GM19467 (cell line): Measurements from ENCODE around the gene DCDC2B.
"Not testable (repeated sequence)": the region's sequence is repeated elsewhere in the genome, so short reads cannot be mapped to it uniquely, and the experiment has no call there.

Experiments
- ATAC-seq: cut with Tn5 transposase; IDR thresholded peaks from one replicate; pipeline ENCODE4 v1.9.1; 2021; ENCODE audit warnings: mild to moderate bottlenecking, moderate library complexity; ENCODE audit not compliant: unreplicated experiment

The DCDC2B gene

DNA sequence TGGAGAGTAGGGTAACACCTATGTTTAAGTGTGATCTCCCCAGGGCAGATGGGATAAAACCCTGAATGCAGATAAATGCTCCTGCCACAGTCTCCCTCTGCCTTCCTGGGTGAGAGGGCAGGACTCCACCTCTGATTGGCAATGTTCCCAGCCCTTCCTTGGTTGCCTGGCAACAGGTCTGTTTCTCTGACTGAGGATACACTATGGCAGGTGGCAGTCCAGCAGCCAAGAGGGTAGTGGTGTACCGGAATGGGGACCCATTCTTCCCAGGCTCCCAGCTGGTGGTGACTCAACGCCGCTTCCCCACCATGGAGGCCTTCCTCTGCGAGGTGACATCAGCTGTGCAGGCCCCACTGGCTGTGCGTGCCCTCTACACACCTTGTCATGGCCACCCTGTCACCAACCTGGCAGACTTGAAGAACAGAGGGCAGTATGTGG lies at the start of gene DCDC2B:
TSS of gene DCDC2B (plus strand) at position 199 of the 438 bp plus-strand sequence. CDS start at position 204, 5 bp downstream.
- ATAC-seq: no peak

DNA sequence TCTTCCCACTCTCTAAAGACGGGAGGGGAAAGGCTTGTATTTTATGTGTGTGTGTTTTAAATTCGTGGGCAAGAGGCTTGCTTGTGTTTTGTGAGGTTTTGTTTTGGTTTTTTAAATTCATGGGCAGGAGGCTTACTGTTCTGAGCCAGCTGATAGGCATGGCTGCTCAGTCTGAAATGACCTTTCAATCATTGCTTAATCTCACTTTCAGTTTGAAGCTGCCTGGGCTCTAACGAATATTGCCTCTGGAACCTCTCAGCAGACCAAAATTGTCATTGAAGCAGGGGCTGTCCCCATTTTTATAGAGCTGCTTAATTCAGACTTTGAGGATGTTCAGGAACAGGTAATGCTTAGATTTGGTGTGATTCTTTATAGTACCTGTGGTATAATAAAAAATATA lies 49.7 kb upstream of the DCDC2B start:
- ATAC-seq: no peak

DNA sequence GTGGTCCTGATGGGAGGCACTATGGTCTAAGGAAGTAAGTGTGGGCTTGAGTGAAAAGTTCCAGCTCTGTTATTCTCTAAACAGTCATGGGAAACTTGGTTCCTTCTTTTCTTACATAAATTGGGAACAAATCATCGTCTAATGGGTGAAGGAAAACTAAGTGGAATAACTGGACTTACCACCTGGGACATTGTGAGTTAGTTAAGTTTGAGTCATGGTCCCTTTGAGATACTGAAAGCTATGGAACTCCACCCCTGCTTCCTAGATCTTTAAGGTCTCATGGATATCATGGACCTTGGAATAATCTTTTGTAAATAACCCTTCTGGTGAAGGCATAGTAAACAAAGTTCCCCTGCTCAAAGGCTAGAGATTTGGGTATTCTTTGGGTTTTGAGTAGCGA lies 45.5 kb upstream of the DCDC2B start:
- no peak for ATAC-seq

DNA sequence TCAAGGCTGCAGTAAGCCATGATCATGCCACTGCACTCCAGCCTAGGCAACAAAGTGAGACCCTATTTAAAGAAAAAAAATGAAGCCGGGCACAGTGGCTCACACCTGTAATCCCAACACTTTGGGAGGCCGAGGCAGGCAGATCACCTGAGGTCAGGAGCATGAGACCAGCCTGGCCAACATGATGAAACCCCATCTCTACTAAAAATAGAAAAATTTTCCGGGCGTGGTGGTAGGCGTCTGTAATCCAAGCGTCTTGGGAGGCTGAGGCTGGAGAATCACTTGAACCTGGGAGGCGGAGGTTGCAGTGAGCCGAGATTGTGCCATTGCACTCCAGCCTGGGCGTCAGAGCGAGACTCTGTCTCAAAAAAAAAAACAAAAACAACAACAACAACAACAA lies 43.3 kb upstream of the DCDC2B start:
- ATAC-seq: not testable (repeated sequence)

DNA sequence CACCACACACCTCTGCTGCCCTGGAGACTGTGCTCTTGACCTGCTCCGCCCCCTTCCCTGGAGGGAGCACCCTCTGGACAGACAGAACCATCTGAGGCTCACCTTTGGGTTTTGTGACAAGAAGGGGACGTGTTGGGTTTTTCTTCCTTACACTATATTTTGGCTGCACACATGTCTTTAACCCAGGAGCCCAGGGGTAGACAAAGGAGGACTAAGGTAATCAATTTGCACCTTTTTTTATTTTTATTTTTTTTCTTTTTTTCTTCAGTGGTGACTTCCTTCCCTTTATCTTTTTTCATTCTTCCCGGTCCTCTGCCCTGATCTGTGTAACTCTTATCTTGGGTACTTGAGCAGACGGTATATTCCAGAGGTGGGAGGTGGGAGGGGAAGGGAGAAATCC lies 37.9 kb upstream of the DCDC2B start:
- no peak for ATAC-seq

DNA sequence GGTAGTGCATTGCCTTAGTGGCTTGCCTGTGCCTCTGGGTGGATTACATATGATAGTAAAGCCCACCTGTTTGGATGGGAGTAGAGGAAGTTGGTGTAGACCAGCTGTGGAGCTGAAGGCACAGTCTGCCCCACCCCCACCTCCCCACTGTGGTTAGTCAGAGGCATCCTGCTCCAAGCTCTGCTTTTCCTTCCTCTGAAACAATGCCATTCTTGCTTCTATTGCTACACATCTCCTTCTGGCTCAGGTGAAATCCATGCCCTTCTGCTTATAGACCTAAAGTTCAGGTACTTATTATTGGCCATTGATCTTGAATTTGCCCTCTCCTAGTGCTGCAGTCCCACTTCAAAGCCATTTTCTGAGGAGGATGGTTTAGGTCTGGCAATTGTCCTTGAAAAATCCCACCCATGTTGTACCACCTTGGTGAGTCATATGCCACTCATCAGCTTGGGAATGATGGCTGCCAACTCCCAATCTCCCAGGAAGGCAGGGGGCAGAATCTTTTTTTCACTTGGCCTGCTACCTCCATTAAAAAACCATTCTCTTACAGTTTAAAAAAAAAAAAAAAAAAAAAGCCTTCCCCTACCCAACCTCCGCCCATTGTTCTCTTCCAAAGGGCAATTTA lies 36.2 kb upstream of the DCDC2B start:
- ATAC-seq: no peak

DNA sequence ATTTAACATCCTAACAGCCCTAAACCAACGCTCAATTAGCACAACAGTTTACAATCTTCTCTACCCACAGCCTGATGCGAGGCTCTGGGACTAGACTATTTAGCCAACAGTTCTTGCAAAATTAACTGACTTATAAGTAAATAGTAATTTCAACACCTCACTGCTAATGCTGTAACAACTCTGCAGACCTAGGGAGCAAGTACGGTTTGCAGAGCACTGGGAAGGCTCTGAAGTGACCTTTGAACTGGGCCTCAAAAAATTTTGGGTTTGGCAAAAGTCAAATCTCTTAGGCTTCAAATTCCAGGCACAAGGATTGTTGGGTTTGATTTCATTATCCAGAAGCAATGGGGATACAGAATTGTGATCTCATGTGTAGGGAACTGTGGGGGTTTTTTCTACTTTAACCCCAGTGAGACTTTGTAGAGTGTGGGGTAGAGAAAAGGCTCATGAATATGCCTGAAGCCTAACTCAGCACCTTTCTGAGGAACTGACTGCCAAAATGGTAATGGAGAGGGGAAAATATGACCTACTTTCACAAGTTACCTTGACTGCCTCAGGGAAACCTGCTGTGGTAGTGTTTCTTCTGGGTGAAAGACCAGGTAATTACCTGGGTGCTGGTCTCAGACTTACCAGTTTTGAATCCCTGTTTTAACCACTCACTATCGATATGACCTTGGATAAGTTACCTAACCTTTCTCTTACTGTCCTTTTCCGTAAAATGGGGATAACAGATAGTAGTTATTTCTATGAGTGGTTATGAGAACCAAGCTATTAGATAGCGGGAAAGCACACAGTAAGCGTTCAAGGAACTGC lies 30.3 kb upstream of the DCDC2B start:
- ATAC-seq: no peak

DNA sequence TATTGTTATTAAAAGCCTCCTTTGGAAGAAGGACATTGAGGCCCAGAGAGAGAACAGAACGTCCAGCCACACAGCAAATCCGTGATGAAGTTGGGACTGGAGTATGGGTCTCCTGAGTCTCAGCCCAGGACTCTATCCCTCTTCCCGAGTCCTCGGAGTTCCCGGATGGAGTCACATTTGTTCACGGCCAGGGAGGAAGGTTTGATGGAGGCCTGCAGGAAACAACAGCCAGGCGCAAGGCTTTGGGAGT lies 29.8 kb upstream of the DCDC2B start:
- ATAC-seq: no peak

DNA sequence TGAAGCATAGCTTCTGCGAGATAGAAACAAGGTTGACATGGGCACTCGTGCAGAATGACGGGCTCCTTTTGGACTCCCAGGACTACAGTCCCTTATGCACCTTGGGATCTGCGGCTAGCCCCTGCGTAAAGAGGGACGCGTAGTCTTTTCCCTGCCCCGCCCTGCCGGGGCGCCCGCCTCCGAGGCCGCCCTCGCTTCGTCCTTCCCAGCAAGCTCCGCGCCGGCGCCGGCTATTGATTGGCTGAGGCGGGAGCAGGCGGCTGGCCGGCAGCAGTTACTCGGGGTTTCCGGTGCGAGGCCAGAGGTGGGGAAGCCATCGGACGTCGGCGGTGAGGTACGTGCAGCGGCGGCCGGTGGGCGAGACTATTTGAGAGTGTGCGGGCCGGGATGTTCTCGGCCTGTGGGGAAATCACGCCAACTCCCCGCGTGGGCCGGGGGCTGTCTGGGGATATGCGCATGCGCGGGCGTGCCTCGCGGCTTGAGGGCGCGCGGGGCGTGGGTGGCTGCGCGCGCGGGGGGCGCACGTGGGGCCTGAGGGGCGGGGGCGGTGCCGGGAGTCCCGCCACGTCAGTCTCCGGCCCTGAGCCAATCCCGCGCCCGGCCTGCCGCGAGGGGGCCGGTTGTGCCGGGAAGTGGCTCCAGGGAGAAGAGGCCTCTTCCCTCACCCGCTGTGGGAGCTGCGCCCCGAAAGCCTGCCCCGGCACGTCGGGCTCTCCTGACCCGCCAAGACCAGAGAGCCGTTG lies 29.3 kb upstream of the DCDC2B start, which contains the start of gene TXLNA:
TSS of gene TXLNA (plus strand) at position 233 of the 743 bp plus-strand sequence. CDS start 671 bp downstream, outside the sequence.
- ATAC-seq: peak; percentile 75

DNA sequence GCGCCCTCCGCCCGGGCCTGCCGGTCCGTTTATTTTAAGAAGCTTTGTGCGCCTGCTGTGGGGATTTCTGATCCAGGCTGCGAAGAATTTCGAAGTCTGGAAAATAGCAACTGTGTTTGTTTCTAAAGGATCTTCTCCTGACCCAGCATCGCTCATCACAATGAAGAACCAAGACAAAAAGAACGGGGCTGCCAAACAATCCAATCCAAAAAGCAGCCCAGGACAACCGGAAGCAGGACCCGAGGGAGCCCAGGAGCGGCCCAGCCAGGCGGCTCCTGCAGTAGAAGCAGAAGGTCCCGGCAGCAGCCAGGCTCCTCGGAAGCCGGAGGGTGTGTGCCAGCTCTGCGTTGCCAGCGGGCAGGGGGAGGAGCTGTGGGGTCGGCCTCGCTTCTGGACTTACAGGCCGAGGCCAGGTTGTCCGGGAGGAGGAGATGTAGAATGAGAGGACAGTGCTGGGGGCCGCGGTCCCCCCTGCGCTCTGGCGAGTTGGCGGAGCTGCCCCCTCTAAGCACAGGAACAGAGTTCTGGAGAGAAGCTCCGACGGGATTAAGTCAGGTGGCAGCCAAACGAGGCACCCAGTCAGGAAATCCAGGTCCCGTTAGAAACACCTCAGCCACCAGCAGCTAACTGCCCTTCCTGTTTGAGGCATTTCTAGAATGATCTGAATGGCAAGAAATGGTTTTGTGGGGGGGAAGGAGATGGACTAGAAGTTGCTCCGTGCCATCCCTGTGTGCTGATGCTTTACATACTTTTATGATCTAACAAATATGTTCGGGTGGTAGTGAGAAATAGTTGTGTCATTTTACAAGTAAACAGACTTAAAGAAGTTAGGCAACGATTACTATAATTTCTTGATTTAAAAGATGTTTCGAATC lies 28.5 kb upstream of the DCDC2B start:
- ATAC-seq: no peak

DNA sequence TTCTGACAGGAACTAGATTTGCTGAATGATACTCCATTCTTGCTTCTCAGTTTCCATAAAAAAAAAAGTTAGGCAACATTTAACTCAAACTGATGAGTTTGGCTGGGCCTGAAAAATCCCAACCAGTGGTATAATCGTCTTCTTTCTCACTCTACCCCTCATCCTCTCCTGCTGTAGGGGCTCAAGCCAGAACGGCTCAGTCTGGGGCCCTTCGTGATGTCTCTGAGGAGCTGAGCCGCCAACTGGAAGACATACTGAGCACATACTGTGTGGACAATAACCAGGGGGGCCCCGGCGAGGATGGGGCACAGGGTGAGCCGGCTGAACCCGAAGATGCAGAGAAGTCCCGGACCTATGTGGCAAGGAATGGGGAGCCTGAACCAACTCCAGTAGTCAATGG lies 27.8 kb upstream of the DCDC2B start:
- ATAC-seq: no peak

DNA sequence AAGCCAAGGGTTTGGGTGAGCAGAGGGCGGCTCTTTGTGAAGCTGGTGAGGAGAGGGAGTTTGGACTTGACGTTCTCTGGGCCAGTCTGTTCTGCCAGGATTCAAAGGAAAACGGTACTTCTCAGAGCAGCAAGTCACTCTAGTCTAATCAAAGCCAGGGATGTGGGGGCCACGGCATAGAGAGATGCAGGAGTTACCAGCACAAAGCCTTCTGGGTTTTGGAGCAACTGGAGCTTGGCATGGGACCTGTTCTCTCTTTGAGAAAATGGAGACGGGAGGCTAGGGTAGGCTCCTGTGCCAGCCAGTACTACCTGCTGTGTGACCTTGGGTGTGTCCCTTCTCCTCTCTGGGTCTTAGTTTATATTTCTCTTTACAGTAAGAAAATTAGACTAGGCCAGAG lies 27.3 kb upstream of the DCDC2B start:
- ATAC-seq: no peak

DNA sequence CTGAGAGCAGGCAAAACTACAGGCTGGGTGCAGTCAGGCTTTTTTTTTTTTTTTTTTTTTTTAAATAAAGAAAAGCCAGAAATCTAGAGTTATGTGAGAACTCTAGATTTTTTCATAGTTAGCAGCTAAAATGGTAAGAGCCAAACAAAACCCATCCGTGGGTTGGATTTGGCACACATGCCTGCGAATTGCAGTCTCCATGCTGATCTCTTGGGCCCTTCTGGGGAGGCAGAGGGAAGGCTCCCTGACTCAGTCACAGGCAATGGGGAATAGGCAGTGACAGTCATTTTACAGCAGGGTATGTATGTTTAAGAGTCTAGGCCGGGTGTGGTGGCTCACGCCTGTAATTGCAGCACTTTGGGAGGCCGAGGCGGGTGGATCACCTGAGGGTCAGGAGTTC lies 26.8 kb upstream of the DCDC2B start:
- ATAC-seq: no peak

DNA sequence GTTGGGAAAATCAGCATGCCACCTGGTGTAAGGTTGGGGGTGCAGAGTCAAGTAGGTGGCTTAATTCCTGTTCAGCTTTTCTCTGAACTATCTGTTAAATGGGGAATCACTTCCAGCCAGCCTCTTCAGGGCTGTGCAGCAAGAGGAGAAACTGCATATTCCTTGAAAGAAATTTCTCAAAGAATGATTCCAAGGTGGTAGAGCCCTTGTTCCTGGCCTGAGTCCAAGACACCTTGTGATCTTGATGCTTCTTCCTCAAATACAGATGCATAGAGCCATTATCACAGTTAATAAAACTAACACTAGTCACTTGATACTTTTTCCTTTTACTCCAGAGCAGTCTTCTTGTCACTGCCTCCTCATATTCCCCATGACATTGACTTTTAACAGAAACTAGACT lies 24.2 kb upstream of the DCDC2B start:
- no peak for ATAC-seq

DNA sequence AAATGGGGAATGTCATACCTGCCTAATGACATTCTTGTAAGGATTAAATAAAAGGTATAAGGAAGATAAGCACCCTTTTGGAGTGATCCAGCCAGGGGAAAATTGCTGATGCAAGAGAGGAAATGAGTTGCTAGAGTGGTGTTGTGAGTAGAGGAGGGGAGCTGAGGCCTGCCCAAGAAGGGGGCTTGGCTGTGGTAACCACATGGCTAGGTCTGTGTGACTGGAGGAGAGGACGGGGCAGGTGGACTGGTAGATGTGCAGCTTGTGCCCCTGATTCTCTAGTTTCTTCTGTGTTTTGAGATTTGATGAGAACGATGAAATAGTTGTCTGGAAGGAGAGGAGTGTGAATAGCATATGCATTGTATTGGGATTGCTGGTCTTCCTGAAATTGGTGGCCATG lies 22.8 kb upstream of the DCDC2B start:
- no peak for ATAC-seq

DNA sequence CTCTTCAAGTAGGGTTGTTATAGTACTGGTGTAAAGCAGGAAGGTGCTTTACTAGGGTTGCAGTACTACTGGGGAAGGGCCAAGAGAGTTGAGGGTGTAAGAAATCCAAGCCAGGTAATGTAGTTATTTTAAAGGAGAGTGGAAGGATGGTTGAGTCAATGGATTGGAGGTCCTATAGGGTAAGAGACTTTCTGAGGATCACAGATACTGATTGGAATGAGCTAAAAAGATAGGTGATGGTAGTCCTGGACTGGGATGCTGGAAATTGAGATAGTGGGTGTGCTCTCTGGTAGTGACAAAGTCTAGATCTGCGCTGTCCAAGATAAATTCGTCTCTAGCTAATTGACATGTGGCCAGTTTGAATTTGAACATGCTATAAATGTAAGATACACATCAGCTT lies 22.4 kb upstream of the DCDC2B start:
- no peak for ATAC-seq

DNA sequence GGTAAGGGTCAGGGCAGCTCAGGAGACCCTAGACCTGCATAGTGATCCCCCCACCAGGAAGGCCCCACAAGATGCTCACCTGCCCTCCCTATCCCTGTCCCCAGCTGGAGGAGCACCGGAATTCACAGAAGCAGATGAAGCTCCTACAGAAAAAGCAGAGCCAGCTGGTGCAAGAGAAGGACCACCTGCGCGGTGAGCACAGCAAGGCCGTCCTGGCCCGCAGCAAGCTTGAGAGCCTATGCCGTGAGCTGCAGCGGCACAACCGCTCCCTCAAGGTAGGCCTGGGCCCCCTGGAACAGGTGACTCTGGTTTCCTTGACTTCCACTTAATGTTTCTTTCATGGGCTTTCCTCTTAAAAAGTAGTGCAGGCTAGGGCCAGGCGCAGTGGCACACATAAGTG lies 21.0 kb upstream of the DCDC2B start:
- ATAC-seq: no peak

DNA sequence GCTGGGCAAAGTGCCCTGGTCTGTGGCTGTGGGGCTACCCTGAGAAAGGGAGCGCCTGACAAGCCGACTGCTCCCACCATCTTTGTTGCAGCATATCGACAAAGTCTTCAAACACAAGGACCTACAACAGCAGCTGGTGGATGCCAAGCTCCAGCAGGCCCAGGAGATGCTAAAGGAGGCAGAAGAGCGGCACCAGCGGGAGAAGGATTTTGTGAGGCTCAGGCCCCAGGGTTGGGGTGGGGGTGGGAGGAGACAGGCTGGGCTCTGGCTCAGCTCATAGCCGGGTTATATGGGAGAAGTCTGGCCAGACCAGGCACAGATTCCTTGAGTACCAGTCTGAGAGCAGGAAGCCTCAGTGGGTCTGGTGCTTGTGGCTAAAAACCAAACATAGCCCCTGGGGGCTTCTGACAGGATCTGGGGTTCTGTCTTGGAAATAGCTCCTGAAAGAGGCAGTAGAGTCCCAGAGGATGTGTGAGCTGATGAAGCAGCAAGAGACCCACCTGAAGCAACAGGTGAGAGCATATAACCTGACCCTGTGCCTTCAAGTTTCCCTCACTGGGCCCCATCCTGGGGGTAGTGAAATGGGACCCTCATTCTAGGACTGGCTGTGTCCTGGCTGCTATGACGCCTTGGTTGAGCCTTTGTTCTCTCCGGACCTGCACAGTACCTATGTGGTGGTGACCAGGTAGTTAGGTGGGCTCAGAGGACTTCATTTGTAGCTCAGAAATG lies 16.5 kb upstream of the DCDC2B start:
- ATAC-seq: no peak

DNA sequence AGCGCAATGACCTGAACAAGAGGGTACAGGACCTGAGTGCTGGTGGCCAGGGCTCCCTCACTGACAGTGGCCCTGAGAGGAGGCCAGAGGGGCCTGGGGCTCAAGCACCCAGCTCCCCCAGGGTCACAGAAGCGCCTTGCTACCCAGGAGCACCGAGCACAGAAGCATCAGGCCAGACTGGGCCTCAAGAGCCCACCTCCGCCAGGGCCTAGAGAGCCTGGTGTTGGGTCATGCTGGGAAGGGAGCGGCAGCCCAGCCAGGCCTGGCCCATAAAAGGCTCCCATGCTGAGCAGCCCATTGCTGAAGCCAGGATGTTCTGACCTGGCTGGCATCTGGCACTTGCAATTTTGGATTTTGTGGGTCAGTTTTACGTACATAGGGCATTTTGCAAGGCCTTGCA lies 13.9 kb upstream of the DCDC2B start:
- ATAC-seq: no peak

DNA sequence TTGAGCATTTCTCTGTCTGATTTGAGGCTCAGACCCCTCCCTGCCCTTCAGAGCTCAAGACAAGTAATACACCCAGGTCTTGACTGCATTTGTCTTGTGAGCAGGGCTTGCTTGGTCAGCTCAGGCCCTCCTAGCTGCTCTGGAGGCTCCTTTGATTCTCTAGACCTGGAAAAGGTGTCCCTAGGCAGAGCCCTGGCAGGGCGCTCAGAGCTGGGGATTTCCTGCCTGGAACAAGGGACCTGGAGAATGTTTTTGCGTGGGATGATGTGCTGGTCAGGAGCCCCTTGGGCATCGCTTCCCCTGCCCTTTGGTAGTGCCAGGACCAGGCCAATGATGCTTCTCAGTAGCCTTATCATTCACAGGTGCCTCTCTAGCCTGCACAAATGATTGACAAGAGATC lies 13.4 kb upstream of the DCDC2B start:
- no peak for ATAC-seq
